ENCODE measurements around the gene CCNF. TPM values are rescaled to one million over a fixed set of nuclear protein-coding genes. Genes with fewer than 3 reads are reported as not detected.

CCNF gene
- total and polyA plus RNA-seq, 11 donors: 0.38 to 6.0 (median 1.6) TPM

DNA sequence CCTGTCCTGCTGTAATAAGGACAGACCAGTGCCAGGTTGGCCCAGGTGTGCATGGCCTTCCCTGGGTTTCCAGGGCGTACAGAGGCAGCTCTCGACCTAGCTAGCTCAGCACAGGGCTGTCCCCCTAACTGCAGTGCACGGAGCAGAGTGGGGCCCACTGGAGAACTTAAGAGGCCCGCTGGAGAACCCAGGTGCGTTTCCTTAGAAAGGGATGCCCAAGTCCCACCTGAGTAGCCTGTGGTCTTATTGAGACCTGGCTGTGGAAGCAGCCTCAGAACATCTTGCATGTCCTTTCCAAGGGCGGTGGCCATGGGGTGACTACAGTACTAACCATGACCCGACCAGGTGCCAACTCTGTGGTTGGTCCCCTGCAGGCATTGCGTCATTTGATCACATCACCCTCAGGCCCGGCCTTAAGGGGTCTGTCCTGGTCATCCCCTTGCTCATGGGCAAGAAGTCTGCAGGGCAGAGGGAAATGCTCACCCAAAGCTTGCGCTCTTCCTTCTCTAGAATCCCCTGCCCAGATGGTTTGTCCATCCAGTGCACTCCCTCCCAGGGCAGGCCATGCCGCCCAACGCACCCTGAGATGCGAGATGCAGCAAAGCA lies 3.3 kb upstream of the CCNF start:
- Histone ChIP-seq H3K9me3 (no peaks in the 10 kb centered on the region), H3K4me3 (no peak overlapping the region), H3K27ac (no peak overlapping the region), H3K4me1 (peaks cover 0 to 21% (median 15%) of the 10 kb centered on the region in 12 donors), H3K36me3 (no peaks in the 10 kb centered on the region), H3K27me3 (no peaks in the 10 kb centered on the region)
- intact Hi-C loops (cut with DNase I): loop anchor here in 6 of 10 donors (5.0 to 10.0 kb wide), 6 partner anchors 71 to 261 kb away; partner anchors contain the start of gene ABCA3 (in 4 of the 6)
- WGBS, 4 donors: 91 to 96% (median 94%) methylated on average over 13 of the region's 13 CpGs
- TF ChIP-seq, protein P1, sequence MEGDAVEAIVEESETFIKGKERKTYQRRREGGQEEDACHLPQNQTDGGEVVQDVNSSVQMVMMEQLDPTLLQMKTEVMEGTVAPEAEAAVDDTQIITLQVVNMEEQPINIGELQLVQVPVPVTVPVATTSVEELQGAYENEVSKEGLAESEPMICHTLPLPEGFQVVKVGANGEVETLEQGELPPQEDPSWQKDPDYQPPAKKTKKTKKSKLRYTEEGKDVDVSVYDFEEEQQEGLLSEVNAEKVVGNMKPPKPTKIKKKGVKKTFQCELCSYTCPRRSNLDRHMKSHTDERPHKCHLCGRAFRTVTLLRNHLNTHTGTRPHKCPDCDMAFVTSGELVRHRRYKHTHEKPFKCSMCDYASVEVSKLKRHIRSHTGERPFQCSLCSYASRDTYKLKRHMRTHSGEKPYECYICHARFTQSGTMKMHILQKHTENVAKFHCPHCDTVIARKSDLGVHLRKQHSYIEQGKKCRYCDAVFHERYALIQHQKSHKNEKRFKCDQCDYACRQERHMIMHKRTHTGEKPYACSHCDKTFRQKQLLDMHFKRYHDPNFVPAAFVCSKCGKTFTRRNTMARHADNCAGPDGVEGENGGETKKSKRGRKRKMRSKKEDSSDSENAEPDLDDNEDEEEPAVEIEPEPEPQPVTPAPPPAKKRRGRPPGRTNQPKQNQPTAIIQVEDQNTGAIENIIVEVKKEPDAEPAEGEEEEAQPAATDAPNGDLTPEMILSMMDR (IDR thresholded peaks at IDR 0.05): no peak
- TF ChIP-seq POLR2A (IDR thresholded peaks at IDR 0.05): no peak
- DNase-seq: no peak
- ATAC-seq: no peak

DNA sequence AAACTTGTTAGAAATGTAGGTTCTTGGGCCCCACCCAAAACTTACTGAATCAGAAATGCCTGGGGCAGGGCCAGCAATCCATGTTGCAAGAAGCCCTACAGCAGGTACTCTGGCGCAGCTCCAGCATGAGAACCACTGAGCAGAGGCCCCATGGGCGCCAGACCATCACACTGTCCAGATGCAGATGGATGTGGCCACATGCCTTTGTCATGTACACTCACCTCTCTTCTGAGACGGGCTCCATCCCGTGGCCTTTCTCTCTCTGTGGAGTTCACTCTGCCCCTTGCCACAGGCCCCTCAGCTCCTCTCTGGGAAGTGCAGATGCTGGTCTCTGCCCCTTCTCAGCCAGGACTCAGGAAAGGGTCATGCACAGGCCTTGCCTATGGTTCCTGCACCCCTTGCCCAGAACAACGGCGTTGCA lies 2.3 kb upstream of the CCNF start:
- H3K4me3 ChIP-seq: no peak overlapping the region
- 88 to 95% (median 94%) methylated on average over 6 of the region's 6 CpGs for WGBS, 4 donors
- intact Hi-C loops (cut with DNase I): loop anchor here in 6 of 10 donors (5.0 to 10.0 kb wide), 6 partner anchors 70 to 262 kb away; partner anchors contain the start of gene ABCA3 (in 4 of the 6)
- no peak for TF ChIP-seq POLR2A (IDR thresholded peaks at IDR 0.05)
- TF ChIP-seq, protein P1 (IDR thresholded peaks at IDR 0.05): no peak
- H3K4me1 ChIP-seq: peaks cover 0 to 22% (median 15%) of the 10 kb centered on the region in 12 donors
- H3K36me3 ChIP-seq: peaks cover 0 to 6% (median 0%) of the 10 kb centered on the region in 9 donors
- no peaks in the 10 kb centered on the region for H3K27me3 ChIP-seq
- no peak overlapping the region for H3K27ac ChIP-seq
- ATAC-seq (no peak), DNase-seq (no peak)
- H3K9me3 ChIP-seq: no peaks in the 10 kb centered on the region

DNA sequence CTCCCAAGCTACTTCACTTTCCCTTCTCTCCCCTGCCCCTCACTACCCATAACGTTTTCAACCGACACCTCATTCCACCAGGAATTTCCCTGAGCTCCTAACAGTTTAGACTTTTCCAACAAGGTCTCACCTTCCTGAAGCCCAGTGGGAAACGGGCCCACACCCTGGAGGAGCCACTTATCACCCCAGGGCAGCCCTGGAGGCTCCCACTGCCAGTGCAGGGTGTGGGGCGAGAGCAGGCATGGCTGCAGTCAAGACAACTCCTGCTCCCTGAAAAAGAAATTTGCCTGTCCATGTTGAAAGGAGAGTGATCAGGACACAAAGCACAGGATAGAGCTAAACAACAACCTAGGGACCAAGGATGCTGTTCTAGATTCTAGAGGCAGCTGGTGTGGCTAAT lies 1.7 kb upstream of the CCNF start:
- intact Hi-C loops (cut with DNase I): loop anchor here in 6 of 10 donors (5.0 to 10.0 kb wide), 6 partner anchors 70 to 263 kb away; partner anchors contain the start of gene ABCA3 (in 4 of the 6)
- Histone ChIP-seq H3K36me3 (peaks cover 0 to 12% (median 0%) of the 10 kb centered on the region in 9 donors), H3K27ac (no peak overlapping the region), H3K4me3 (no peak overlapping the region), H3K27me3 (no peaks in the 10 kb centered on the region), H3K4me1 (peaks cover 0 to 22% (median 15%) of the 10 kb centered on the region in 12 donors), H3K9me3 (no peaks in the 10 kb centered on the region)
- no peak for DNase-seq
- TF ChIP-seq, protein P1 (IDR thresholded peaks at IDR 0.05): no peak
- TF ChIP-seq POLR2A (IDR thresholded peaks at IDR 0.05): no peak
- ATAC-seq: no peak
- WGBS, 4 donors: 80 to 84% (median 82%) methylated on average over 3 to 4 of the region's 4 CpGs

- H3K36me3 ChIP-seq: peaks cover 0 to 19% (median 6%) of the 10 kb centered on the region in 9 donors
- TF ChIP-seq, protein P1 (IDR thresholded peaks at IDR 0.05): peak in 8 of 12 donors; percentile 20 to 41 (median 27)
- TF ChIP-seq POLR2A (IDR thresholded peaks at IDR 0.05): no peak
- H3K27me3 ChIP-seq: no peaks in the 10 kb centered on the region
- H3K27ac ChIP-seq: peak overlapping the region in 9 of 12 donors; percentile 1 to 81 (median 64)
- peak in 3 of 4 donors; percentile 1 to 21 (median 18) for ATAC-seq
- 32 to 62% (median 33%) methylated on average over 9 to 28 of the region's 28 CpGs for WGBS, 4 donors
- no peaks in the 10 kb centered on the region for H3K9me3 ChIP-seq
- H3K4me3 ChIP-seq: peak overlapping the region; percentile 56 to 98 (median 85)
- intact Hi-C loops (cut with DNase I): loop anchor here in 8 of 10 donors (2.0 to 10.0 kb wide), 9 partner anchors 47 to 263 kb away; partner anchors contain the start of genes ABCA3 (in 7 of the 8) and TBC1D24 (in 1 of the 8)
- peaks cover 0 to 22% (median 15%) of the 10 kb centered on the region in 12 donors for H3K4me1 ChIP-seq
- DNase-seq: peak in 3 of 5 donors; percentile 32 to 48 (median 45)
Measured at GRCh38 chr16:2428051-2428783, 1.0 kb upstream of the CCNF start.

All from heart left ventricle (tissue), 16 donors.